GM18870 (cell line): ENCODE results near the gene CCDC3.
"Not testable (repeated sequence)": the region's sequence is repeated elsewhere in the genome, so short reads cannot be mapped to it uniquely, and the experiment has no call there.

ENCODE experiments used
- ATAC-seq: cut with Tn5 transposase; IDR thresholded peaks from one replicate; pipeline ENCODE4 v1.9.1; 2021; ENCODE audit warnings: moderate library complexity; ENCODE audit not compliant: unreplicated experiment

Gene CCDC3

DNA sequence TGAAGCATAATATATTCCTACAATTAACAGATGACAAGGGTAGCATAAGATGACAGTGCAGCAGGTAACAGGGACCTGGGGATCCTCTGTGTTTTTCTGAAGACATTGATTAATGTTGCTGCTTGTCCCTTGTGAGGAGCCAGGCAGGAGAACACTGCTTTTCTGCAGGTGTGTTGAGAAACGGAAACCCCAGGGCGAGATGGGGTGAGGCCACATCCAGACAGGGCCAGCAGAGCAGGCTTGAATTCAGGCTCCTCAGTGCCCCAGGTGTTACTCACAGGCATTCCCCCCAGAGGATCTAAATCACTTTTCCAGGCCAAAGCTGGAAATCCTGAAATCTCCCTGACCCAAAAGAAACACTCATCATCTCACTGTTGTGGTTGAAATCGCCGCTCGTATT lies 105.3 kb downstream of the CCDC3 start:
- no peak for ATAC-seq

- ATAC-seq, result no peak
These were observed 108.6 kb downstream of the CCDC3 start for GRCh38 chr10:12892924-12893323.

- ATAC-seq, result no peak
These were observed 110.6 kb downstream of the CCDC3 start for GRCh38 chr10:12890958-12891357.

- ATAC-seq, result no peak
These were observed 113.0 kb downstream of the CCDC3 start for GRCh38 chr10:12888470-12888869.

DNA sequence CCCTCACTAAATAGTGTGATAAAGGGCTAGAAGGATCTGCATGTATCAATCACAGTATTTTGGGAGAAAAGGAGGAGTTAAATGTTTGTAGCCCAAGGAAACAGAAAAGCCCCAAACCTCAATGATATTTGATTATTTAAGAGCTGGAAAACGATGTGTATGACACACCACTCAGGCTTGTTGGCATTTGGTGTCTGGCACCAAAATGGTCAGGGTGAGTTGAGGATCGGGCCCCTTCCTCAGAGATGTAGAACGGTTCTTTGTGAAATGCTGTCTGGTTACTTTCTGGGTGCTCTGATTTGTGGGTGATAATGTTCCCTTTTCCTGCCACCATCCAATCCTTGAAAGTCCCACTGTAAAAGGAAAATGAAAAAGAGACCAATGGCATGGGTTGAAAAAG lies 113.7 kb downstream of the CCDC3 start:
- no peak for ATAC-seq

GRCh38 chr10:12884851-12885250 lies 116.7 kb downstream of the CCDC3 start:
- no peak for ATAC-seq

GRCh38 chr10:12880423-12880822 lies 121.1 kb downstream of the CCDC3 start:
- ATAC-seq, result no peak

DNA sequence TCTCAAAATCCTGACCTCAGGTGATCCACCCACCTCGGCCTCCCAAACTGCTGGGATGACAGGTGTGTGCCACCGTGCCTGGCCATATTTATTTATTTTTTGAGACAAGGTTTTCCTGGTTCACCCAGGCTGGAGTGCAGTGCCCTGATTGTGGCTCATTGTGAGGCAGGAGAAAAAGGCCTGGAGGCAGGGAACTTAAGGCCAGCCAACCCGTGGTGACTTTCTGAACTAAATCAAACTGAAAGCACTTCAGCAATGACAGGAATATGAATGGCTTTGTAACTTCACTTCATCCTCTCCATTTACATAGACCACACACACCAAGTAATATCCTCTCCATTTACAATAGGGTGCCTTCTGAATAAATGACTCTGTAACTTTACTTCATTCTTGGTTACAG lies 124.4 kb downstream of the CCDC3 start:
- no peak for ATAC-seq

DNA sequence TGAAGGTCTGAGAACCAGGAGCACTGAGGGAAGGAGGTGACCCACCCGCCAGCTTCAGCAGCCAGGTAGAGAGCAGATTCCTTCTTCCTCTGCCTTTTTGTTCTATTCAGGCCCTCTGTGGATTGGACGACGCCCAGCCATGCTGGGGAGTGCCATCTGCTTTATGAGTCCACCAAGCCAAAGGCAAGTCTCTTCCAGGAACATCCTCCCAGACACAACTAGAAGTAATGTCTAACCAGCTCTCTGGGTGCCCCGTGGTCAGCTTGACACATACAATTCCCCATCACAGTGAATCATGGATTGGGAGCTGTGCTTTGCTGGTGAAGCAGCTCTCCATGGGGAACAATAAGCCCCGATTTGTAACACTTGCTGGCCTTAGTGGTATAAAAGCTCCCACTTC lies 125.2 kb downstream of the CCDC3 start:
- ATAC-seq, result no peak

- no peak for ATAC-seq
These were observed 126.4 kb downstream of the CCDC3 start for GRCh38 chr10:12875100-12875499.

- ATAC-seq, result no peak
These were observed 127.0 kb downstream of the CCDC3 start for GRCh38 chr10:12874501-12874900.

DNA sequence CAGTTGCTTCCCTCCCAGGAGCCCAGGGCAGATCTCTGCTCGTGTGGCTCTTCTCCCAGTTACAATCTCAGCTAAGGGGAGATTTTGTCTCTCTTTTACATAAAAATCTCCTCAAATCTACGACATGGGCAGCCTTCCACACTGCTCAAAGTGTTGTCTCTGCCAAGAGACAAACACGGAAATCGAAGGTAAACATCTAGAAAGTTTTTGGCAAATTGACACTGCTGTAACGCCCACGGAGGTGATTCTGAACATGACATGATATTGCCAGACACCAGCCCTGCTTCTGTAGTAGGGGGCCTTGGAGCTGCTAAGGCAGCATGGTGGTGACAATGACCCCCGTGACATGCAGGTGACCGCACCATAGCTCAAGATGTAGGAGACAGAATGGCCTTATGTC lies 128.3 kb downstream of the CCDC3 start:
- no peak for ATAC-seq

- no peak for ATAC-seq
These were observed 128.9 kb downstream of the CCDC3 start for GRCh38 chr10:12872577-12872976.

DNA sequence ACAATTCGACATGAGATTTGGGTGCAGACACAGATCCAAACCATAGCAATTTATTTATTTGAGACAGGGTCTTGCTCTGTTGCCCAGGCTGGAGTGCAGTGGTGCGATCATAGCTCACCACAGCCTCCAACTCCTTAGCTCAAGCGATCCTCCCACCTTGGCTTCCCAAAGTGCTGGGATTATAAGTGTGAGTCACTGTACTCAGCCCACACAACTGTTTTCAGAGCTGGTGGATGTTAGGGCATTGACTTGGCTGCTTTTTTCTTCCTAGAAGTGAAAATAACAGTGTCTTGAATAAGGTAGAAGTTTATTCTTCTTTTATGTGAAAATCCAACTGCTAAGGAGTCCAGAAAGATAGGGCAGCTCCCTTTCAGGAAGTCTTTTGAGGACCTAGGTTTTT lies 132.1 kb downstream of the CCDC3 start:
- ATAC-seq, result no peak

- no peak for ATAC-seq
These were observed 133.3 kb downstream of the CCDC3 start for GRCh38 chr10:12868229-12868628.

GRCh38 chr10:12865515-12865914 lies 136.0 kb downstream of the CCDC3 start:
- not testable (repeated sequence) for ATAC-seq

- no peak for ATAC-seq
These were observed 139.1 kb downstream of the CCDC3 start for GRCh38 chr10:12862459-12862858.

DNA sequence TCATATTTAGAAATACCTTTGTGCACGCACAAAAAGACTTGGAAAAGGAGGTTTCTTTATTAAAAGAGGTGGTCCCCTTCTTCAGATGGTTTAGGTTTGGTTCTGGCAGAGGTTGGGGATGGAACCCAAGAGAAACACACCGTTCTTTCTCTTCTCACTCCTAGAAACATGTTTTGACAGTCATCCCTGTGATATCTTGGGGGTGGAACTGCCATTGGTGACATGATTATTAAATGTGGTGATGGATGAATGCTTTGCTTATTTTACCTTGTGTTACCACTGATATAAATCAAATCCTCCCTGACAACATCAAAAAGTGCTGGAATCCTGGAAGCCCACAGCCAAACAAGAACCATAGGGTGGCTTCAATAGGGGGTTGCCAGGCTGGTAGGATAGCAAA lies 146.5 kb downstream of the CCDC3 start:
- ATAC-seq, result no peak

- no peak for ATAC-seq
These were observed 148.8 kb downstream of the CCDC3 start for GRCh38 chr10:12852687-12853086.

GRCh38 chr10:12849319-12850181 lies 152.0 kb downstream of the CCDC3 start:
- ATAC-seq, result no peak

- ATAC-seq, result no peak
These were observed 152.9 kb downstream of the CCDC3 start for GRCh38 chr10:12848439-12849173.

GRCh38 chr10:12847361-12847975 lies 154.0 kb downstream of the CCDC3 start:
- no peak for ATAC-seq
